MM.1S (cell line): Measurements from ENCODE around the gene OR8H1.

Source experiments
- CTCF ChIP-seq: fragments of 300-600 bp; sonication (generic); IDR thresholded peaks from 2 replicates; pipeline ENCODE4 v1.5.1; 2016; ENCODE audit warnings: antibody characterized with exemption, low read length, mixed read lengths
- EZH2 ChIP-seq: fragments of 300-600 bp; sonication (generic); optimal IDR thresholded peaks from 2 replicates; pipeline ENCODE3; 2017; ENCODE audit warnings: low read depth, mild to moderate bottlenecking, antibody characterized with exemption, low read length, mixed read lengths

- TF ChIP-seq CTCF (no peak), EZH2 (no peak)
These were observed at the start of gene OR8H1 for GRCh38 chr11:56292154-56292553.
